A172 (cell line): ENCODE measurements around the gene SPATA31E1. TPM values are rescaled to one million over a fixed set of nuclear protein-coding genes. Genes with fewer than 3 reads are reported as not detected.
A peak's percentile ranks its signal among the peaks of the same experiment; 100 is the strongest.
"Not testable (repeated sequence)": the region's sequence is repeated elsewhere in the genome, so short reads cannot be mapped to it uniquely, and the experiment has no call there.

Experiments
- DNase-seq: peaks from one replicate; pipeline ENCODE4 v3.0.0-alpha.2; 2015; ENCODE audit warnings: low spot score
- total RNA-seq: library from RNA; depleted of rRNA; stranded (reverse); fragments of >200 nt; shearing (Covaris generic); gene quantifications from 2 replicates; pipeline ENCODE4 v1.2.3, GENCODE V29; 2014; rRNA removed

The SPATA31E1 gene
- not detected in 2 replicates for total RNA-seq

DNA sequence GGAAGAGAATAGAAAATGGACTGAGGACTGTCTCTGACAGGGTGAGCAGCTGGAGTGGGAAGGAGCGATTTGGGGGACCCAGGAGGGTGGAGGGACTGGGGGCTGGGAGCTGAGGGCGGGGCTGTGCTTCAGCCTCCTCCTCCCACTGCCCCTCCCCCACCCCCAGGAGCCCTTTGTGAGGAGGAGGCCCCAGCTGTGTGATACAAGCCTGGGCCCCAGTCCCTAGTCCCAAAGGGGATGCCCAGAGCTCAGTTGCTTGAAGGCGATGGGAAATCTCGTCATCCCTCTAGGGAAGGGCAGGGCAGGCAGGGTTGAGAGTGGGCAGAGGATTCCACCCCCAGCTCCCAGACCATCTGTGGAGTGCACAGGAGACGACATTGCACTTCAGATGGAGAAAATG, at the start of gene SPATA31E1:
Gene SPATA31E1, plus strand, starts transcription at position 251 of the 400 bp plus-strand sequence. Its CDS starts 15 bp downstream, at position 266.
- DNase-seq = no peak

DNA sequence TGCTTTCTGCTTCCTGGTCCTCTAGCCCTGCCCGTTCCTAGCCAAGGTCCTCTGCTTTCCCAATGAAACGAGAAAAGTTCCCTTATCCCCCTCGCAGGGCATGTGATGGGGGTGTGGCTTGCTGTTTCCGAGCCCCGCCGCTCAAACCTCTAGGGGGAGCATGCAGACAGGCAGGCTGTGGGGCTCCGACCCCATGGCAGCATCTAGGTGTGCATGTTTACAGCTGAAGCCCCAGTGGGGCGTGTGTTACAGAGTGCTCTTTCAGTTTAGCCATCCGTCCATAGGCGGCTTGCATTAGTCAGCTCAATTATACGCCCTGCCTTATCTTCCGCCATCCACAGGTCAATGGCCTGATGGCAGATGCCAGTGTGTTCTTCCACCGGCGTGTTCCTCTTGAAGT, 48.3 kb upstream of the SPATA31E1 start:
- no peak for DNase-seq

DNA sequence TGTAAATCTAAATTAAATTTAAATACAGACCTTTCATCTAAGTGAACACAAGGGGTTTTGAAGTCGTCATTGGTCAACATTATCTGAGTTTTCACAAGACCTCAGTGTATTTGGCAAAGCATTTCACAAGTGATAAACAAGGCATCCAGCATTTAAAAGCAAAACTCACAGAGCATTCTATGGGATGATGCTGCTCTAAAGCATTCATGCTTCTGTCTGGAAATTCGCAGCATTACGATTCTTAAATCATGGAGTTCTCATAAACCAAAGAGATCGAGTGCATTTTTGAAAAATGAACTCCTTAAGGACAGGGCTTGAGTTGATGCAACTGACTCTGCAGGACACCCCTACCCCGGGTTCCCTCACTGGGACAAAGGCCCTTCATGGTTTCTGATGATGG, 46.1 kb upstream of the SPATA31E1 start:
- no peak for DNase-seq

- no peak for DNase-seq
These were observed 45.5 kb upstream of the SPATA31E1 start for GRCh38 chr9:87836951-87837705.

- DNase-seq = no peak
These were observed 42.5 kb upstream of the SPATA31E1 start for GRCh38 chr9:87840134-87840533.

GRCh38 chr9:87842878-87843585, 39.6 kb upstream of the SPATA31E1 start:
- no peak for DNase-seq

GRCh38 chr9:87844506-87844905, 38.2 kb upstream of the SPATA31E1 start:
- no peak for DNase-seq

DNA sequence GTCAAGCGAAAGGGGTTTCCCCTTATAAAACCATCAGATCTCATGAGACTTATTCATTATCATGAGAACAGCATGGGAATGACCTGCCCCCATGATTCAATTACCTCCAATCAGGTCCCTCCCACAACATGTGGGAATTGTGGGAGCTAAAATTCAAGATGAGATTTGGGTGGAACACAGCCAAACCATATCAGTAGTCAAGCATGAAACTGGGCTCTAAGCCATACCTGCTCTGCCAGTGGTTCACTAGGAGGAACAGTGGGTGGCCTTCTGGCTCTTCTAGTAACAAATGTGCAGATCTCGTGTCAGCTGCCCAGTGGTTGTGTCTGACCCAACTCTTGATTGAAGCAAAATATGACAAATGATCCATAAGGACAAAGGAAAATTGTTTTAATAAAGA, 34.9 kb upstream of the SPATA31E1 start:
- DNase-seq = peak; percentile 38

DNA sequence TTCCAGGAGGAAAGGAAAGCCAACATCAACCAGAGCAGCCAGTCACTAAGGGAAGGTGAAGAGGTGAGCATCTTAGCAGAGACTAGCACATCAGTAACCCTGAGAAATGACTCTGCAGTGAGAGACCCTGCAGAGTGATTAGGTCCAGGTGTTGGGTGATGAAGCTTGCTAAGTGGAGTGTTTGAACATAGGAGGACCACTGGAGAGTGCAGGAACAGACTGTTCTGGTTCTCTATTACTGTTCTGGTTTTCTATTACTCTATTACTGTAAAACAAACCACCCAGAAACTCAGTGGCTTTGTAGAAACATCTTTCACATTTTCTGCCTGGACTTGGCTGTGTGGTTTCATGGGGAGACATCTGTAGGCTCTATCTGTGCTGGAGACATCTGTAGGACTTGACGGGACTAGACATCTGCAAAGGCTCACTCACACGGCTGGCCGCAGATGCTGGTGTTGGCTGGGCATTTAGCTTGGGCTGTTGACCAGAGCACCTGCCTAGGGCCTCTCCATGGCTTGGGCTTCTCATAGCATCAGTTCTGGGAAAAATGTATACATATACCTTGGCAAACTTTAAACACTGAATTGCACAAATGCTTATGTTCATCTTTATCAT, 33.4 kb upstream of the SPATA31E1 start:
- no peak for DNase-seq

DNA sequence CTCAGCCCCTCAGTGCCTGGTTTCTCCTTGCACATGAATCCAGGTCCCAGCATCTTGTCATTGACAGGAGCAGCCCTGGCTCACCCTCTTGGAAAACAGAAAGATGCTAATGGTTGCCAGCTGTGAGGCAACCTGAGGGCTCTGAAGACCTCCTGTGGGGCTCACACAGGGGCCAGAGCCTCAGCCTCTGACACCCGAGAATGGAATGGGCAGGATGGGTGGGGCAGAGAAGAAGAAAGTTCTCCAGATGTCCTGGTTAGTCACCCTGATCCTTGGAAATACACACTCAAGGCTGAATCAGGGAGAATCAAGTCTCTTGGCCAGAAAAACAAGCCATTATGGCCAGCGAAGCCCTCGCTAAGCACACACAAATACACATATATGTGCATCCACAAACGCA, 32.3 kb upstream of the SPATA31E1 start:
- DNase-seq = peak; percentile 66

DNA sequence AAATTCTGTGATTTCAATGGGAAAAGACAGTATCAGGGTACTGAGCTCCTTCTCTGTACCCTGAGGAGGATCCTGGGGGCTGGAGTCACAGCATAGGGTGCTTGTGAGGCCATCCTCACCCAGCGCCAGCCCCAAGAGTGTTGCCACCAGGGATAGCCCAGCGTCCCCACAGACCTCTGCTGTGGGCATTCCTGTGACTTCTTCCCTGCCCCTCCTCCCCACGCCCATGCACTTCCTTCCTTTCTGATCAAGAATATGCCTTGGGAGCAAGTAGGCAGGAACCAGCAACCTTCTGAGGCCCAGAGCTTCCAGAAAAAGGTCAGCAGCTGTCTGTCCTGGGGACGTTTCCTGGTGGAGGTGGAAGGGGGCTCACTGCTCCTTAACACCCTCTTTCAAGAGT, 31.5 kb upstream of the SPATA31E1 start:
- DNase-seq = not testable (repeated sequence)

GRCh38 chr9:87853302-87853701, 29.4 kb upstream of the SPATA31E1 start:
- DNase-seq = no peak

- no peak for DNase-seq
These were observed 28.6 kb upstream of the SPATA31E1 start for GRCh38 chr9:87853876-87854579.

GRCh38 chr9:87854580-87854955, 28.1 kb upstream of the SPATA31E1 start:
- DNase-seq = no peak

GRCh38 chr9:87855061-87855460, 27.6 kb upstream of the SPATA31E1 start:
- no peak for DNase-seq

- no peak for DNase-seq
These were observed 25.3 kb upstream of the SPATA31E1 start for GRCh38 chr9:87857141-87857947.

DNA sequence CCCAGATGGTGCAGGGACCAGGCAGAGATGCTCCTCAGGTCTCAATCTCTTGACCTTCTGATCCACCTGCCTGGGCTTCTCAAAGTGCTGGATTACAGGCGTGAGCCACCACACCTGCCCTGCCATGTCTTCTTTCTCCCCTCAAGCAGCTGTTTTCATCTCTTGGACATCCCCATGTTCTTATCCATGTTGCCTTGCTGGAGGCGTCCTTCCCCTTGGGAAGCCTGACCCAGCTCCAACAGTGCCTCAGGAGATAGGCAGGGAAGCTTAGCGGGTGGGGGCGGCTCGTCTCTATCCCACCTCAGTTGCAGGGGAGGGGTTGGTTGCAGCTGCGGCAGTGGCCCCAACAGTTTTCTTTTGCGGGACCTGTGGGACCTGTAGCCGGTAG, 24.7 kb upstream of the SPATA31E1 start:
- DNase-seq = no peak

GRCh38 chr9:87859137-87859536, 23.5 kb upstream of the SPATA31E1 start:
- DNase-seq = no peak

- DNase-seq = no peak
These were observed 22.9 kb upstream of the SPATA31E1 start for GRCh38 chr9:87859786-87860185.

- DNase-seq = no peak
These were observed 21.3 kb upstream of the SPATA31E1 start for GRCh38 chr9:87861332-87861731.

GRCh38 chr9:87862536-87863268, 20.0 kb upstream of the SPATA31E1 start:
- peak; percentile 91 for DNase-seq
